ENCODE results near the gene SP8.

DNA sequence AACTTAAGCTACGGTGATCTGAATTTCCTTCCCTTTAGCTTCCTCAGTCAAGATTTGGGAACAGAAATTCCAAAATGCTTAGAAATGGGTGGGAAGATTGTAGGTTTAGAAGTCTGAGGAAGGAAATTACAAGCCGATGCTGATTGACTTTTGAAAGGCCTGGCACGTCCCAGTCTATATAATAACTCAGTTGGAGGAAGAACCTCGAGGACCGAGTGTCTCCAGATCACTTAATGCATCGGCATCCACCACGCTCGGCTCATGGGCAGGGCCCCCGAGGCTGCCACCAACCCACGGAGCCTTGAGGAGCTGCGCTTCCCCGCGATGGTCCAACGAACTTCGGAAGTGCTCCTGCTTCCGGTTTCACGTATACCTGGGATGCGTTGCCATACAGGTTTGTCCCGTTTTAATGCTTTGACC, 10.4 kb upstream of the SP8 start:
- TF ChIP-seq CTCF (IDR thresholded peaks at IDR 0.05): no peak
- TF ChIP-seq POLR2A (IDR thresholded peaks at IDR 0.05): no peak

All from heart left ventricle (tissue), 13 donors.